Cardiac fibroblast (primary cell): Measurements from ENCODE around the gene SLMAP.

Experiments used
- DNase-seq, 2 donors: peaks; one replicate each; pipeline versions ENCODE4 v3.0.0 to v3.0.0-alpha.2; 2010; ENCODE audit warnings: low read depth in 2 of 2
- H3K4me3 ChIP-seq, 2 donors: replicated peaks in 1 of 2; 1 replicate in 1 of 2; 2 replicates in 1 of 2; pipeline ENCODE4 v1.5.1; 2011; ENCODE audit warnings: low read depth in 2 of 2, low read length in 2 of 2, mild to moderate bottlenecking in 2 of 2, moderate library complexity in 1 of 2
- CTCF ChIP-seq: IDR thresholded peaks from one replicate; pipeline ENCODE4 v1.5.1; 2011; ENCODE audit warnings: low read depth, mild to moderate bottlenecking, low read length, inconsistent platforms

SLMAP gene

GRCh38 chr3:57777774-57778173 lies 21.7 kb downstream of the SLMAP start:
- no peak overlapping the region for H3K4me3 ChIP-seq
- no peak for DNase-seq
- no peak for TF ChIP-seq CTCF

- no peak for TF ChIP-seq CTCF
- H3K4me3 ChIP-seq, result no peak overlapping the region
- peak in 1 of 2 donors; percentile 33 for DNase-seq
Observed at GRCh38 chr3:57778494-57778893, 22.4 kb downstream of the SLMAP start.

GRCh38 chr3:57779666-57780065 lies 23.6 kb downstream of the SLMAP start:
- H3K4me3 ChIP-seq, result no peak overlapping the region
- TF ChIP-seq CTCF, result no peak
- no peak for DNase-seq

GRCh38 chr3:57783186-57784088 lies 27.3 kb downstream of the SLMAP start:
- TF ChIP-seq CTCF, result no peak
- peak in 1 of 2 donors; percentile 19 for DNase-seq
- no peak overlapping the region for H3K4me3 ChIP-seq

- no peak for DNase-seq
- no peak overlapping the region for H3K4me3 ChIP-seq
- no peak for TF ChIP-seq CTCF
Observed at GRCh38 chr3:57784089-57784735, 28.1 kb downstream of the SLMAP start.

- no peak overlapping the region for H3K4me3 ChIP-seq
- no peak for DNase-seq
- TF ChIP-seq CTCF, result no peak
Observed at GRCh38 chr3:57785446-57785845, 29.3 kb downstream of the SLMAP start.
